Measurements from ENCODE around the gene MRPL33.

The MRPL33 gene

DNA sequence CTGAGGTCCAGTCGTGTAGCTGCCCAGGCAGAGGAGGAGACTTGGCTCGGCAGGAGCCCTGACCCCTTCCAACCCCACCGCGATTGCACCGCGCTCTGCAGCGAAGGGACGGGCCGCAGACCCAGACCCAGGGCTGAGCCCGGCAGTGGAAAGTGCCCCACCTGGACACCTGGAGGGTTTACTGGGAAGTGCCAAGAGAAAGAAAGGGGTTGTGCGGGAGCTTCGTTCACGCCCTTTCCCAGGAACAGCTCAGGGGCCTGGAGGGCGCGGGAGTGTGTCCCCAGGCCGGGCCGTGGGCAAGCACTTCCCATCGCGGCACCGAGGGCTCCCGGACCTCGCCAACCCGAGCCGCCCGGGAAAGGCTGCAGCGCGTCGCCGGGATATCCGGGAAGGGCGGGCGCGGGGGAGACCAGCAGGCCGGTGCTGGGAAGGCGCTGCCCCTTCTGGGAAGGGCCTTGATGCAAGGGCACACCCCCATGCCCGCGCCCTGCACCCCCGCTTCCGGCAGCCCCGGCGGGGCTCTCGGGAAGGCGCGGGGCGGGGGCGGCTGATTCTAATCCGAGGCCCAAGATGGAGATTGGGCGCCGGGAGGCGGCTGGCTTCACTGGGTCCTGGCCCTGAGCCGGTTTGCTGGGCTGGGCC, 36.1 kb upstream of the MRPL33 start:
- TF ChIP-seq, protein P1, sequence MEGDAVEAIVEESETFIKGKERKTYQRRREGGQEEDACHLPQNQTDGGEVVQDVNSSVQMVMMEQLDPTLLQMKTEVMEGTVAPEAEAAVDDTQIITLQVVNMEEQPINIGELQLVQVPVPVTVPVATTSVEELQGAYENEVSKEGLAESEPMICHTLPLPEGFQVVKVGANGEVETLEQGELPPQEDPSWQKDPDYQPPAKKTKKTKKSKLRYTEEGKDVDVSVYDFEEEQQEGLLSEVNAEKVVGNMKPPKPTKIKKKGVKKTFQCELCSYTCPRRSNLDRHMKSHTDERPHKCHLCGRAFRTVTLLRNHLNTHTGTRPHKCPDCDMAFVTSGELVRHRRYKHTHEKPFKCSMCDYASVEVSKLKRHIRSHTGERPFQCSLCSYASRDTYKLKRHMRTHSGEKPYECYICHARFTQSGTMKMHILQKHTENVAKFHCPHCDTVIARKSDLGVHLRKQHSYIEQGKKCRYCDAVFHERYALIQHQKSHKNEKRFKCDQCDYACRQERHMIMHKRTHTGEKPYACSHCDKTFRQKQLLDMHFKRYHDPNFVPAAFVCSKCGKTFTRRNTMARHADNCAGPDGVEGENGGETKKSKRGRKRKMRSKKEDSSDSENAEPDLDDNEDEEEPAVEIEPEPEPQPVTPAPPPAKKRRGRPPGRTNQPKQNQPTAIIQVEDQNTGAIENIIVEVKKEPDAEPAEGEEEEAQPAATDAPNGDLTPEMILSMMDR (conservative IDR thresholded peaks at IDR 0.05; ENCODE audit: low read depth, low read length): no peak
- Histone ChIP-seq H3K27me3 (ENCODE audit: insufficient read depth, low read depth) (no peaks in the 10 kb centered on the region), H3K4me2 (no peak overlapping the region), H3K27ac (no peak overlapping the region), H2AFZ (ENCODE audit: low read depth) (no peak overlapping the region), H3K79me2 (ENCODE audit: insufficient read depth, low read depth) (no peaks in the 10 kb centered on the region), H4K20me1 (ENCODE audit: insufficient read depth) (no peaks in the 10 kb centered on the region), H3K36me3 (ENCODE audit: insufficient read depth) (no peaks in the 10 kb centered on the region), H3K4me1 (ENCODE audit: low read depth, poor library complexity, severe bottlenecking) (no peaks in the 10 kb centered on the region), H3K9ac (no peak overlapping the region), H3K4me3 (IDR thresholded peaks at IDR 0.05; ENCODE audit: insufficient read depth, low read depth, low read length) (no peak overlapping the region)

DNA sequence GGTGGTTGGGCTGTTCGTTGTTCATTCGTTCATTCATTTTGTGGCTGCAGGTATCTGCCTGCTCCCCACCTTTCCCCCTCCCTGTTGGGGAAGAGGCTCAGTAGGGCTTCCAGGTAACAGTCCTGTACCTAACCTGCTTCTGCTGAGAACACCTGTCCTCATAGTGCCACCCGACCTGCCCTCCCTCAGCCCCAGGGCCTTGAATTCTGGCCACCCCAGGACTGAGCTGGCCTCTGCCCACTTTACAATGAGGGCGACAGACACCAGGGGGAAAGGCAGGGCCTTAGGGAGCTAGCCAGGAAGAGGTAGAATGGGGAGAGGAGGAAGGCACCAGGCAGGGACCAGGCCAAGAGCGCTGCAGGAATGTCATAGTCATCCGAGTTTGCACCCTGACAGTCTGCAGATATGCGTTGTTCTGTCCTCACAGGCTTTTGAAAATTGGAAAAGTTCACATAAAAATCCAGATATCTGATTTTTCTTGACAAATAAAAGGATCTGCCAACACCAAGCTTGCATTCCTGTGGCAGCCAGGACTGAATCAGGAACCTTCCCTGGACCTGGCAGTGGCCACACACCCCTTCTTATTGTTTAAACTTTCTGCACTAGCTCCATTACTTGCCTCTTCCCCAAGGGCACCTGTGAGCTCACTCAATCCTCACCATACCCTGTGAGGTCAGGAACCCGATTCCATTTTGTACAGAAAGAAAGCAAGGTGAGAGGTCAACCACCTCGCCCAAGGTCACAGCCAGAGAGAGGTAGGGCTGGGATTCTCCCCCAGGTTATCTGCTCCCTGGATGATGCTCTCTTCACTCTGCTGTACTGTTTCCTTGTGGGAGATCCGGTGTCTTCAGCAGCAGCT, 35.3 kb upstream of the MRPL33 start:
- H4K20me1 ChIP-seq (ENCODE audit: insufficient read depth): no peaks in the 10 kb centered on the region
- H3K9ac ChIP-seq: no peak overlapping the region
- H2AFZ ChIP-seq (ENCODE audit: low read depth): no peak overlapping the region
- no peaks in the 10 kb centered on the region for H3K27me3 ChIP-seq (ENCODE audit: insufficient read depth, low read depth)
- no peak overlapping the region for H3K4me3 ChIP-seq (IDR thresholded peaks at IDR 0.05; ENCODE audit: insufficient read depth, low read depth, low read length)
- no peak overlapping the region for H3K4me2 ChIP-seq
- H3K79me2 ChIP-seq (ENCODE audit: insufficient read depth, low read depth): no peaks in the 10 kb centered on the region
- H3K27ac ChIP-seq: no peak overlapping the region
- TF ChIP-seq, protein P1 (conservative IDR thresholded peaks at IDR 0.05; ENCODE audit: low read depth, low read length): no peak
- no peaks in the 10 kb centered on the region for H3K4me1 ChIP-seq (ENCODE audit: low read depth, poor library complexity, severe bottlenecking)
- no peaks in the 10 kb centered on the region for H3K36me3 ChIP-seq (ENCODE audit: insufficient read depth)

DNA sequence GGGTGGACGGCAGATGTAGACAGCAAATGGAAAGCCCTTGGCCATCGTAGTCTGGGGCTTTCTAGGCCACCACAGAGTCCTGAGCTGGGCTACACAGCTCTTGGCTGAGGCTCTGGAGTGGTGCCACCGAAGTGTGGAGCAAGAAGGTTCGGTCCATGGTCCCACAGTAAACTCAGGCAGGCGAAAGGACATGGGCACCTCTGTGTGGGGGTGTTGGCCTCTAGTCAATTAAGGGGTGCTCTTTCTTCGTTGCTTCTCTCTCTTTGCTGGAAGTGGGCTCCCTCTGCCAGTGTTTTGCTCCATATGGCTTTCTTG, 34.7 kb upstream of the MRPL33 start:
- Histone ChIP-seq H4K20me1 (ENCODE audit: insufficient read depth) (no peaks in the 10 kb centered on the region), H3K4me2 (no peak overlapping the region), H3K4me1 (ENCODE audit: low read depth, poor library complexity, severe bottlenecking) (no peaks in the 10 kb centered on the region), H3K9ac (no peak overlapping the region), H3K27ac (no peak overlapping the region), H3K4me3 (IDR thresholded peaks at IDR 0.05; ENCODE audit: insufficient read depth, low read depth, low read length) (no peak overlapping the region), H3K36me3 (ENCODE audit: insufficient read depth) (no peaks in the 10 kb centered on the region), H3K79me2 (ENCODE audit: insufficient read depth, low read depth) (no peaks in the 10 kb centered on the region), H2AFZ (ENCODE audit: low read depth) (no peak overlapping the region), H3K27me3 (ENCODE audit: insufficient read depth, low read depth) (no peaks in the 10 kb centered on the region)
- TF ChIP-seq, protein P1 (conservative IDR thresholded peaks at IDR 0.05; ENCODE audit: low read depth, low read length): no peak

DNA sequence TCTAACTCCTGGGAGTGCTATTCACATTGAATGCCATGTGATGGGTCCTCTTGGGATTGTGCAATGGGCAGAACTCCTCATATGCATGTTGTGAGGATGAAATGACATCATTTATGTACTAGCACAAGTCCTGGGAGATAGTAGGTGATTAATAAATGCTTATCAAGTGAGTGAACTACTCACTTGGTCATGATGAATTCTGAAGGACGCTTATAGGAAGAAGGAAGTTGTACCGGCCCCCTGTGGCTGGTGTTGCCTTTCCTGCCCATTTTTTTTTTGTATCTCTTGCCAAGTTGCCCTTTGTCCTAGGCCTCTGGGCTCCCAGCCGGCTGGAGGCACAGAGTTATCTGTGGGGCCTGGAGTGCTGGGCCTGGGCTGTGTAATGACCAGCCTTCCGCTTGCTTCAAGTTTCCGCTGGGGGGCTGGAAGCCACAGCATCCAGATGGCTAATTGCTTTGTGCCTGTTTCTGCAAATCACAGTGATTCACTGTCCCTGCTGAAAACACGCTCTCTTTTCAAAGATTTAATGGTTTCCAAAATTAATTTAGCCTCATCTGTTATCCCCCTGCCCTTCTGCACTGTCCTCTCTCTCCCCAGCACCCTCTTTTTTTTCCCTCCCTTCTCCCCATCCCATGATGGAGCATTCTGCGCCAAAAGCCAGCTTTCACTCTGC, 33.7 kb upstream of the MRPL33 start:
- H3K36me3 ChIP-seq (ENCODE audit: insufficient read depth): no peaks in the 10 kb centered on the region
- H3K27ac ChIP-seq: no peak overlapping the region
- H3K4me2 ChIP-seq: no peak overlapping the region
- no peaks in the 10 kb centered on the region for H3K79me2 ChIP-seq (ENCODE audit: insufficient read depth, low read depth)
- H4K20me1 ChIP-seq (ENCODE audit: insufficient read depth): no peaks in the 10 kb centered on the region
- TF ChIP-seq, protein P1 (conservative IDR thresholded peaks at IDR 0.05; ENCODE audit: low read depth, low read length): no peak
- no peak overlapping the region for H3K4me3 ChIP-seq (IDR thresholded peaks at IDR 0.05; ENCODE audit: insufficient read depth, low read depth, low read length)
- H3K27me3 ChIP-seq (ENCODE audit: insufficient read depth, low read depth): no peaks in the 10 kb centered on the region
- H3K9ac ChIP-seq: no peak overlapping the region
- H3K4me1 ChIP-seq (ENCODE audit: low read depth, poor library complexity, severe bottlenecking): no peaks in the 10 kb centered on the region
- no peak overlapping the region for H2AFZ ChIP-seq (ENCODE audit: low read depth)
